GM13976 (cell line): ENCODE data around the gene ETNK1.
A peak's percentile ranks its signal among the peaks of the same experiment; 100 is the strongest.

Experiments
- DNase-seq: peaks from one replicate; pipeline ENCODE4 v3.0.0; 2012; ENCODE audit warnings: low spot score
- in situ Hi-C: fragments of 300-500 bp; cut with MboI; formaldehyde crosslinking; loops from one replicate; pipeline ENCODE4 v1.12.0; 2022; ENCODE audit warnings: low sequenced_read_pairs, mixed read lengths, inconsistent platforms; ENCODE audit not compliant: unreplicated experiment
- TF ChIP-seq, protein P1 (sequence below): IDR thresholded peaks from 2 replicates; pipeline ENCODE4 v1.5.1; 2012; ENCODE audit warnings: borderline replicate concordance, mild to moderate bottlenecking; ENCODE audit not compliant: insufficient read depth; ENCODE audit errors: extremely low read depth, missing control alignments, control extremely low read depth

ETNK1 gene

DNA sequence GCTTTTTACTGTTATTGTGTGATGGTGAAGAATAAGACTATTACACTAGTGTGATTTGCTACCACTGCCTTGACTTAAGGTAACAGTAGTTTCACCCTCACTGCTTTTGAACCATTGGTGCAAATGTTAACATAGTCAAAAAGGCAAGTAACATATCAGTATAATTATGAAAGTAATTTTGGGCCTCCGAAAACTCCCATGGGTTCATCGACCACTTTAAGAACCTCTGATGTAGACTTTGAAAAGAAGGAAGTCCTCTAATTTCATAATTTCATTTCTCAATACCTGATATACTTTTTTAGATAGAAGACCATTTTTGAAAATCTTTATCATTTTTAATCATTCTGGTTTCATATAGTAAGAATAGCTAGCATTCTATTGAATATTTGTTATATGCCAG, 57.7 kb downstream of the ETNK1 start:
- DNase-seq: no peak
- in situ Hi-C loops: no loop called here

DNA sequence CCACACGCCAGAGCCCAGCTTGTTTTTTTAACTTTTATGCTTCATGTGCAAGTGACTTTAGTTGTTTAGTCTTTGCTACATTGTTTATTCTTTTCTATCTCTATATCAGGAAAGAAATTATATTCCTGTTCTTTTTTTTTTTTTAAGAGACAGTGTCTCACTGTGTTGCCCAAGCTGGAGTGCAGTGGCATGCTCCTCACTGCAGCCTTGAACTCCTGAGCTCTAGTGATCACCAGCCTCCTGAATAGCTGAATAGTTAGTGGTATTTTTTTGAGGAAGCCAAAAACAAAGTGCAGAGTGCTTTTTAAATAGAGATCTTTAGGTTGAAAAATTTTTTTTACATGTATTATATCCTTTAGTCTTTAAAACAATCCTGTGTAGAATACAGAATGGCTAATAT, 58.2 kb downstream of the ETNK1 start:
- DNase-seq: no peak
- in situ Hi-C loops: no loop called here
- TF ChIP-seq, protein P1, sequence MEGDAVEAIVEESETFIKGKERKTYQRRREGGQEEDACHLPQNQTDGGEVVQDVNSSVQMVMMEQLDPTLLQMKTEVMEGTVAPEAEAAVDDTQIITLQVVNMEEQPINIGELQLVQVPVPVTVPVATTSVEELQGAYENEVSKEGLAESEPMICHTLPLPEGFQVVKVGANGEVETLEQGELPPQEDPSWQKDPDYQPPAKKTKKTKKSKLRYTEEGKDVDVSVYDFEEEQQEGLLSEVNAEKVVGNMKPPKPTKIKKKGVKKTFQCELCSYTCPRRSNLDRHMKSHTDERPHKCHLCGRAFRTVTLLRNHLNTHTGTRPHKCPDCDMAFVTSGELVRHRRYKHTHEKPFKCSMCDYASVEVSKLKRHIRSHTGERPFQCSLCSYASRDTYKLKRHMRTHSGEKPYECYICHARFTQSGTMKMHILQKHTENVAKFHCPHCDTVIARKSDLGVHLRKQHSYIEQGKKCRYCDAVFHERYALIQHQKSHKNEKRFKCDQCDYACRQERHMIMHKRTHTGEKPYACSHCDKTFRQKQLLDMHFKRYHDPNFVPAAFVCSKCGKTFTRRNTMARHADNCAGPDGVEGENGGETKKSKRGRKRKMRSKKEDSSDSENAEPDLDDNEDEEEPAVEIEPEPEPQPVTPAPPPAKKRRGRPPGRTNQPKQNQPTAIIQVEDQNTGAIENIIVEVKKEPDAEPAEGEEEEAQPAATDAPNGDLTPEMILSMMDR: no peak

More for the DNA sequence above, 57.7 kb downstream of the ETNK1 start:
- TF ChIP-seq, protein P1: no peak

DNA sequence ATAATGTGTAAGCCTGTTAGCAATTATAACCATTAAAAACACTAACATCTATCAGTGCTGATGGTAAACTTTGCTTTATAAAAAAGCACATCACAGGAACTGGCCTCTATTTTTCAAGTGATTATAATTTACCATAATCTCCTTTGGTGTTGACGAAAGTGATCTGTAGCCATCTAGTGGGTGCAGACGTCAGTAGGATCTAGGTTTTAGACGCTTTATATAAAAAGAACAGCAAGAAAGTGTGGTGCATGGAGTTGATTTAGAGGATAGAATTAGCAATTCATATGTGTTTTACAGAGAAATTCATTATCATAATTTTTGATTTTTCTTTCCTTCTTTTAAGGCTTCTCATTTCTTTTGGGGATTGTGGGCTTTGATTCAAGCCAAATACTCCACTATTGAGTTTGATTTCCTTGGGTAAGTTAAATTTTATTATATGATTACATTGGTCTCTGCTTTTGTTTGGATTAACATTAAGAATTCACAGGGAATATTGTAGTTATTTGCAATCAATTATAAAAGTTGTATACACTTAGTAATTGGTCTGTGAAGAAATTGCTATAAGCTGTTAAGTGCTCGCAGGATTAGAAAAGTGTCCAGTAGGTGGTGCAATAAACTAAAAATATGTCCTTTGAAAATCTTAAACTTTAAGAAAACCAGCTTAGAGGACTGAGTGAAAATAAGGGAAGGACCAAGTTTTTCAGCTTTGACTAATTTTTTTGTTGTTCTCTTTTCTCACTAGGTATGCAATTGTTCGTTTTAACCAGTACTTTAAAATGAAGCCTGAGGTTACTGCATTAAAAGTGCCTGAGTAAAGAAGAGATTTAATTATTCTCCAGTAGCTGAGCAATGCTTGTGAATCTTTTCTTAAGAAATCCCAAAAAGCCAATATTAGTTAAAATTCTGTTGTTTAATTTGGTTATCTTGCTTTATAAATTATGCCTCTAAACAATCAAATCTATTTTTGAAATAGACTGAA, 59.5 kb downstream of the ETNK1 start:
- TF ChIP-seq, protein P1: peak; percentile 55

DNA sequence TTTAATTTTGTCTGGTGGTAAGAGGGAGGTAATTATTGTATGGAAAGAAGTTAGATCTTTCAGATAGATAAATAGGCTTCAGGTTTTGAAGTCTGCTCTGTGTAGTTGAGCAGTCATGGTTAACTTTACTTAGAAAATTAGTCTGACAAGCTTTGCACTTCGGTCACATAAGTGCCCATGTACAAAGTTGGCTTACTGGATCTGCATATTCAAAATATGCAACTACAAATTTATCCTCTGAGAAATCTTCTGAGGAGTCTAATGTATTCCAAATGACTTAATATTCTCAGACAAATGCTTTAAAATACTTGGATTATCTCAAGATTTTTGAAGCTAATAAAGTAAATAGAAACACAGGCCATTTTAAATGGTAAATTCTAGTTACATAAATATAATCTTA, 61.2 kb downstream of the ETNK1 start:
- in situ Hi-C loops: no loop called here
- TF ChIP-seq, protein P1: no peak
- no peak for DNase-seq

More for the DNA sequence above, 59.5 kb downstream of the ETNK1 start:
- in situ Hi-C loops: no loop called here
- no peak for DNase-seq

DNA sequence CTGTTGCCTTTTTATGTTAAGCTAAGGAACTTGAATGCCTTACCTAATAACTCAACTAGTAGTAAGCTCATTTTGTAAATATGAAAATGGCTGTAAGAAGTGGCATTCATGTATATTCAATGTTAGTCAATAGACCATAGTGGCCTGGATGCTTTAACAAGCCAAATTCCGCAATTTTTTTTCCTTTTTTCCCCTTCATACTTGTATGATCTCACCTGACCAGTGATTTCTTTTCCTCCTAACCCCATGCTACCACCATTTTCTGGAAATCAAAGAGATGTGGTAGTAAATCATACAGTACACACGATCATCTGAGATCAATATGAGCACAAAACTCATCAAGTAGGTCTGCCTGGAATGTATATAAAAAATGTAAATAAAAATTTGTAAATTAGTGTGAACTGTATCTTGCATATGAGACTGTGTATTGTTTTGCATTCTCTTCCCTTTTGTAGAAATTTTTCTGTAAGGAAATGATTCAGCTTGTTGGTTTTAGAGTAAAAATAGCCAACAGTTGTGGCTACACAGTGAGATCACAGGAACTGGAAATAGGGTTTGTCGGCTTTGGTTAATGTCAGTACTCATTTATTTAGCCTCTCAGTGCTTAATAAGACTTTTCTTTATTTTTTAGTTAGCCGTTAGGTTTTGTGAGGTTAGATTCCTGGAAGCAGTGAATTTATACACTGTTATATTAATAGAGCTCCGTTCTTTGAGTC, 62.5 kb downstream of the ETNK1 start:
- DNase-seq: peak; percentile 37
- TF ChIP-seq, protein P1: no peak
- in situ Hi-C loops: no loop called here

DNA sequence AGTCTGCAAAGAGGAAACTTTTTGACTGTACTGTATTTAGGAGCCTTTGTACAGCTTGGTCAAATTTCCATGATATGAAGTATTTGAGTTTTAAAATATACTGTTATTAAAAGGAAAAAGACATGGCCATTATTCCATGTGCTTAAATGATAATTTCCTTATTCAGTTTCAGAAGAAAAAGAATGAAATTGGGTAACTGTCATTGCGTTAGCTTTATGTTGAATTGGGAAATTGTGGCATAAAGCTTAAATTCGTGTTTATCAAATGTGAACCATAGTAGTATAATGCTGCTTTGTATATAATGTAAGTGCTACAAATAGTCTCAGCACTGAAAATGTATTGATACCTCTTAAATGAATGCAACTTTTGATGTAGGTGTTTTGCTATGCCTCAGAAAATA, 64.9 kb downstream of the ETNK1 start:
- in situ Hi-C loops: no loop called here
- TF ChIP-seq, protein P1: no peak
- DNase-seq: no peak
